HL-60 (cell line): ENCODE data around the gene PHLPP1.

Experiments used
- DNase-seq, 2 experiments: peaks; one replicate each; pipeline ENCODE4 v3.0.0-alpha.2; 2010 to 2020; ENCODE audit warnings: low read depth in 1 of 2, low spot score in 1 of 2
- H3K27ac ChIP-seq: fragments of 250-450 bp; sonication (Bioruptor Pico); replicated peaks from 2 replicates; pipeline ENCODE4 v1.5.1; 2020; ENCODE audit warnings: mild to moderate bottlenecking, moderate library complexity
- H3K27me3 ChIP-seq: fragments of 250-450 bp; sonication (Bioruptor Pico); 2 replicates; pipeline ENCODE4 v1.5.1; 2021; ENCODE audit warnings: mild to moderate bottlenecking, moderate library complexity; ENCODE audit not compliant: insufficient read depth, poor library complexity, severe bottlenecking
- H3K4me3 ChIP-seq: replicated peaks from 2 replicates; pipeline ENCODE4 v1.5.1; 2011; ENCODE audit warnings: mild to moderate bottlenecking, control low read depth, low read length; ENCODE audit not compliant: insufficient read depth
- CTCF ChIP-seq: IDR thresholded peaks from one replicate; pipeline ENCODE4 v1.5.1; 2011; ENCODE audit warnings: low read length, control low read depth, inconsistent platforms; ENCODE audit not compliant: insufficient read depth
- GABPA ChIP-seq: IDR thresholded peaks from 2 replicates; pipeline ENCODE4 v1.6.1; 2012; ENCODE audit warnings: low read depth
- POLR2AphosphoS5 ChIP-seq: IDR thresholded peaks from 2 replicates; pipeline ENCODE4 v1.6.1; 2012; ENCODE audit warnings: low read depth
- REST ChIP-seq: IDR thresholded peaks from 2 replicates; pipeline ENCODE4 v1.6.1; 2012; ENCODE audit warnings: low read depth; ENCODE audit not compliant: insufficient replicate concordance
- SPI1 ChIP-seq: IDR thresholded peaks from 2 replicates; pipeline ENCODE4 v1.6.1; 2012; ENCODE audit warnings: low read depth, mild to moderate bottlenecking, borderline replicate concordance

PHLPP1 gene

GRCh38 chr18:62933261-62933887 lies 218.0 kb downstream of the PHLPP1 start:
- TF ChIP-seq GABPA (no peak), CTCF (no peak), POLR2AphosphoS5 (no peak), SPI1 (no peak), REST (no peak)
- H3K27ac ChIP-seq: no peak overlapping the region
- no peak for DNase-seq
- no peaks in the 10 kb centered on the region for H3K27me3 ChIP-seq
- no peak overlapping the region for H3K4me3 ChIP-seq

GRCh38 chr18:62935994-62936393 lies 220.7 kb downstream of the PHLPP1 start:
- Histone ChIP-seq H3K27ac (peak overlapping the region; percentile 94), H3K27me3 (no peaks in the 10 kb centered on the region), H3K4me3 (no peak overlapping the region)
- TF ChIP-seq REST: no peak
- no peak for TF ChIP-seq GABPA
- TF ChIP-seq SPI1: no peak
- TF ChIP-seq POLR2AphosphoS5: no peak
- TF ChIP-seq CTCF: no peak
- no peak for DNase-seq

GRCh38 chr18:62937065-62937464 lies 221.7 kb downstream of the PHLPP1 start:
- TF ChIP-seq SPI1 (no peak), REST (no peak), GABPA (no peak), CTCF (no peak), POLR2AphosphoS5 (no peak)
- peak in 1 of 2 experiments; percentile 73 for DNase-seq
- Histone ChIP-seq H3K4me3 (no peak overlapping the region), H3K27me3 (no peaks in the 10 kb centered on the region), H3K27ac (peak overlapping the region; percentile 94)
